Body of pancreas (tissue), 4 donors: Measurements from ENCODE around the gene C22orf39. TPM values are rescaled to one million over a fixed set of nuclear protein-coding genes. Genes with fewer than 3 reads are reported as not detected.
"Not testable (repeated sequence)": the region's sequence is repeated elsewhere in the genome, so short reads cannot be mapped to it uniquely, and the experiment has no call there.

Experiments used
- ATAC-seq: fragments of 150-250 bp; one replicate; pipeline ENCODE4 v1.9.1; 2016
- DNase-seq, 4 donors: peaks; one replicate each; pipeline ENCODE4 v3.0.0-alpha.2; 2019
- H3K27ac ChIP-seq, 4 donors: fragments of 200-600 bp; sonication (generic); 1 replicate in 3 of 4; 2 replicates in 1 of 4; pipeline versions ENCODE4 v1.5.1 to v1.6.1; 2016 to 2019; ENCODE audit warnings: mild to moderate bottlenecking in 1 of 4, mixed read lengths in 1 of 4, moderate library complexity in 1 of 4
- H3K27me3 ChIP-seq, 2 donors: fragments of 200-600 bp; sonication (generic); one replicate each; pipeline ENCODE4 v1.6.0; 2016; ENCODE audit warnings: mild to moderate bottlenecking in 1 of 2
- H3K36me3 ChIP-seq, 2 donors: fragments of 200-600 bp; sonication (generic); replicated peaks in 1 of 2; 2 replicates each; pipeline ENCODE4 v1.5.1; 2016; ENCODE audit warnings: low read depth in 2 of 2; ENCODE audit not compliant: insufficient read depth in 1 of 2
- H3K4me1 ChIP-seq: fragments of 200-600 bp; sonication (generic); one replicate; pipeline ENCODE4 v1.6.0; 2016
- H3K4me3 ChIP-seq, 2 donors: fragments of 200-600 bp; sonication (generic); 1 replicate in 1 of 2; 2 replicates in 1 of 2; pipeline ENCODE4 v1.5.1; 2016 to 2019
- H3K9me3 ChIP-seq, 3 donors: fragments of 200-600 bp; sonication (generic); 1 replicate in 2 of 3; 2 replicates in 1 of 3; pipeline ENCODE4 v1.5.1; 2016
- CTCF ChIP-seq, 7 experiments: fragments of 450-650 bp in 4 of 7; fragments of 200-600 bp in 3 of 7; sonication (generic) in 3 of 7; IDR thresholded peaks; one replicate each; pipeline ENCODE4 v1.5.1; 2016 to 2019; ENCODE audit warnings: antibody characterized with exemption in 7 of 7
- POLR2A ChIP-seq, 3 donors: fragments of 450-650 bp; IDR thresholded peaks; one replicate each; pipeline ENCODE4 v1.6.1; 2016; ENCODE audit warnings: antibody characterized with exemption in 3 of 3, mild to moderate bottlenecking in 2 of 3
- WGBS, 2 donors: methylation state at CpG; one replicate each; pipeline ENCODE4 v1.1.5; 2017; 5-methylcytosine and 5-hydroxymethylcytosine counted together
- intact Hi-C: fragments of 100-400 bp; cut with DNase I; formaldehyde crosslinking; loops from one replicate; pipeline ENCODE4 v1.15.1; 2023
- total RNA-seq, 2 donors: library from RNA; depleted of rRNA; stranded (reverse); fragments of >200 nt; gene quantifications; one replicate each; pipeline ENCODE4 v1.1.0, GENCODE V29; 2016

C22orf39 gene
- total RNA-seq, 2 donors from 2014 or later, result 36.1 to 49.8 TPM

GRCh38 chr22:19443544-19444211, 3.8 kb downstream of the C22orf39 start:
- ATAC-seq (no peak), DNase-seq (no peak)
- WGBS, 2 donors, result 59 to 69% methylated on average over 5 to 7 of the region's 7 CpGs

DNA sequence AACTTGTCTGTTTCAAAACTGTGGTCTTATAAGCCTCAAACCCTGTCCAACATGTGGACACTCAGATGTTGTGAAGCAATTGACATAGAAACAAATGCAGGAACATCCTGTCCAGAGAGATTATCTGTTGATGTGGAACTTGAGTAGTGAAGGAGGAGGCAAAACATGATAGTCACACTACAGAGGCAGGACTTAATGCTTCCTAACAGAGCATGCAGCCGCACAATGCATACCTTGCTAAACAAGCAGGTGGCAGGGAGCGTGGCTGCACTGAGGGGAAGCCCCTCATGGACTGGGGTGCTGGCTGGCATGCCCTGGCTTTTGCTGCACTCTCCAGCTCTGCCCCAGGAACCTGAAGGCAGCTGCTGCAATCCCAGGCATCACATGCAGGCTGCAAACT, 5.3 kb downstream of the C22orf39 start:
- ATAC-seq, result no peak
- intact Hi-C loops, result no loop called here
- 93 to 94% methylated on average over 2 of the region's 2 CpGs for WGBS, 2 donors
- Histone ChIP-seq H3K4me1 (peaks cover 25% of the 10 kb centered on the region), H3K4me3 (no peak overlapping the region), H3K27me3 (no peaks in the 10 kb centered on the region), H3K36me3 (no peaks in the 10 kb centered on the region), H3K9me3 (no peaks in the 10 kb centered on the region), H3K27ac (no peak overlapping the region)
- no peak for TF ChIP-seq POLR2A (IDR thresholded peaks at IDR 0.05)
- TF ChIP-seq CTCF (IDR thresholded peaks at IDR 0.05), result no peak
- DNase-seq, result no peak

More at GRCh38 chr22:19443544-19444211, 3.8 kb downstream of the C22orf39 start:
- H3K27me3 ChIP-seq, result no peaks in the 10 kb centered on the region
- no peaks in the 10 kb centered on the region for H3K36me3 ChIP-seq
- H3K27ac ChIP-seq, result no peak overlapping the region
- TF ChIP-seq CTCF (IDR thresholded peaks at IDR 0.05) (no peak), POLR2A (IDR thresholded peaks at IDR 0.05) (no peak)
- intact Hi-C loops, result no loop called here
- no peaks in the 10 kb centered on the region for H3K9me3 ChIP-seq
- H3K4me3 ChIP-seq, result no peak overlapping the region
- H3K4me1 ChIP-seq, result peaks cover 32% of the 10 kb centered on the region

DNA sequence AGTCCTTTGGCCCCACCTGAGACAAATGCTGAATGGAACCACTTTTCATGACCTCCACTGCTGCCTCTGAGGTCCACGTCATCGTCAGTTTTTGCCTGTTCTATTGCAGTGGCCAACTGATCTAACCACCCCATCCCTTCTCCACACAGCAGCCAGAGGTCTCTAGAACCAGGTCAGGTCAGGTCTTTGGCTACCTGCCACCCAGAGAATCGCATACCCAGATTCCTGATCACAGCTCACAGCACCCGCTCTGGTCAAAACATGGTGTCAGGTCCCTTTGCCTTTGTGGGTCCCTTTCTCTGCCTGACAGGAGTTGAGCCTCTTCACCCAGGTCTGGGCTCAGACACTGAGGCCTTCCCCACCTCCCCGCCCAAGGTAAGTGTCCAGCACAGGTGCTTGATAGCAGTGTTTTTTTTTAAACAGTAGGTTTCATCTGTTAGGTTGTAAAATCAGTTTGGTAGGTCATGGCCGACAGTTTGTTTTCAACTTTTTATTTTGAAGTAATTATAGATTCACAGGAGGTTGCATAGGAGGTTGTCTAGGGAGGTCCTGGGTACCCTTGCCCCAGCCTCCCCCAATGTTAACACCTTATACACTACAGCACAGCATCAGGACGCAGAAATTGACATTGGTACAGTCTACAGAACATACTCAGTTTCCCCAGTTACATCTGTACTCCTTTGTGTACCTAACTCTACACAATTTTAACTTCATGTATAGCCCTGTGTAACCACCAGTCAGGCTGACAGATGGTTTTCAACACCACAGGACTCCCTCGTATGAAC, 6.9 kb downstream of the C22orf39 start:
- ATAC-seq (peak; percentile 35), DNase-seq (no peak)
- Histone ChIP-seq H3K36me3 (peaks cover 0 to 3% of the 10 kb centered on the region in 2 donors), H3K4me3 (no peak overlapping the region), H3K27ac (no peak overlapping the region), H3K27me3 (no peaks in the 10 kb centered on the region), H3K4me1 (peaks cover 14% of the 10 kb centered on the region), H3K9me3 (no peaks in the 10 kb centered on the region)
- TF ChIP-seq CTCF (IDR thresholded peaks at IDR 0.05) (no peak), POLR2A (IDR thresholded peaks at IDR 0.05) (no peak)
- intact Hi-C loops, result no loop called here
- 68 to 79% methylated on average over 7 to 8 of the region's 8 CpGs for WGBS, 2 donors

- DNase-seq (no peak), ATAC-seq (no peak)
- Histone ChIP-seq H3K9me3 (no peaks in the 10 kb centered on the region), H3K27me3 (no peaks in the 10 kb centered on the region), H3K36me3 (peaks cover 0 to 5% of the 10 kb centered on the region in 2 donors), H3K27ac (no peak overlapping the region), H3K4me3 (no peak overlapping the region), H3K4me1 (peaks cover 6% of the 10 kb centered on the region)
- TF ChIP-seq CTCF (IDR thresholded peaks at IDR 0.05), result no peak
- no peak for TF ChIP-seq POLR2A (IDR thresholded peaks at IDR 0.05)
- intact Hi-C loops, result no loop called here
- WGBS, 2 donors, result 83 to 88% methylated on average over 7 of the region's 7 CpGs
These were observed 9.2 kb downstream of the C22orf39 start for GRCh38 chr22:19438298-19438697.

GRCh38 chr22:19436444-19437161, 10.9 kb downstream of the C22orf39 start:
- H3K9me3 ChIP-seq, H3K27me3 ChIP-seq, H3K27ac ChIP-seq, H3K36me3 ChIP-seq, DNase-seq, ATAC-seq, H3K4me3 ChIP-seq, H3K4me1 ChIP-seq, intact Hi-C loops: not testable (repeated sequence)
- 90 to 93% methylated on average over 9 of the region's 9 CpGs for WGBS, 2 donors
